ENCODE data around the gene MRPL42. TPM values are rescaled to one million over a fixed set of nuclear protein-coding genes. Genes with fewer than 3 reads are reported as not detected.
A peak's percentile ranks its signal among the peaks of the same experiment; 100 is the strongest.

Gene MRPL42
- total RNA-seq, 1 experiment from 2014 or later, result 121 TPM

DNA sequence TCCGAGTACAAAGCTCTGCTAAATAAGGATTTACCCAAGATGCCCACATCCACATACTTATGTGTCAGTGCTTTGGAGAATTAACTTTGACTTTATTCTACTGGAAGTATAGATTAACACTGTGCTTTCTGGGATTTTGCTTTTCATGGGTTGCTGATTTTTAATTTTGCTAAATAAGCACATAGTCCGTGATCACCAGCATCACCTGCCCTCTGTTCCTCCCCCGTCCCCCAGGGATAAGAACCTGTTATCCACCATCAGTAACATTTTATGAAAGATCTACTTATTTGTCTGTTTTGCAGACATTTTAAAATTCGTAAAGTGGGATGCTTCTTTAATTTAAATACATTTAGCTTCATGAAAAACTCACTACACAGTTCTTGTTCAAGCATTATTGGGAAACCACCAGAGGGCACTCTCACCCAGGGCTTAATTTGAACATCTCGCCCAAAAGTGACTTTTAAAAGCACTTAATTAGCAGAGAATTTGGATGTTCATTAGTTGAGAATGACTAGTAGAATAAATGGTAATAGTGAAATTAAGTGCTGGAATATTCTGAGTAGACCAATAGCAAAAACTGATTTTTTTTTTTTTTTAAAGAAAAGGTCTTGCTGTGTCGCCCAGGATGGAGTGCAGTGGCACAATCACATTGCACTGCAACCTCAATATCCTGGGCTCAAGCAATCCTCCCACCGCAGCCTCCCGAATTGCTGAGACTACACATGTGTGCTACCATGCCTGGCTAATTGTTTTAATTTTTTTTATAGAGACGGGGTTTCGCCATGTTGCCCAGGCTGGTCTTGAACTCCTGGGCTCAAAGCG lies 35.7 kb downstream of the MRPL42 start:
- Mint-ChIP-seq H3K4me1 (no peaks in the 10 kb centered on the region), H3K4me3 (no peak overlapping the region), H3K9me3 (no peaks in the 10 kb centered on the region), H3K27ac (no peak overlapping the region), H3K36me3 (peaks cover 18% of the 10 kb centered on the region), H3K27me3 (ENCODE audit: low read depth) (no peaks in the 10 kb centered on the region)
- TF ChIP-seq KAT7 (CRISPR knock-in tag; IDR thresholded peaks at IDR 0.05; ENCODE audit: borderline replicate concordance), result no peak
- TF ChIP-seq, protein P1, sequence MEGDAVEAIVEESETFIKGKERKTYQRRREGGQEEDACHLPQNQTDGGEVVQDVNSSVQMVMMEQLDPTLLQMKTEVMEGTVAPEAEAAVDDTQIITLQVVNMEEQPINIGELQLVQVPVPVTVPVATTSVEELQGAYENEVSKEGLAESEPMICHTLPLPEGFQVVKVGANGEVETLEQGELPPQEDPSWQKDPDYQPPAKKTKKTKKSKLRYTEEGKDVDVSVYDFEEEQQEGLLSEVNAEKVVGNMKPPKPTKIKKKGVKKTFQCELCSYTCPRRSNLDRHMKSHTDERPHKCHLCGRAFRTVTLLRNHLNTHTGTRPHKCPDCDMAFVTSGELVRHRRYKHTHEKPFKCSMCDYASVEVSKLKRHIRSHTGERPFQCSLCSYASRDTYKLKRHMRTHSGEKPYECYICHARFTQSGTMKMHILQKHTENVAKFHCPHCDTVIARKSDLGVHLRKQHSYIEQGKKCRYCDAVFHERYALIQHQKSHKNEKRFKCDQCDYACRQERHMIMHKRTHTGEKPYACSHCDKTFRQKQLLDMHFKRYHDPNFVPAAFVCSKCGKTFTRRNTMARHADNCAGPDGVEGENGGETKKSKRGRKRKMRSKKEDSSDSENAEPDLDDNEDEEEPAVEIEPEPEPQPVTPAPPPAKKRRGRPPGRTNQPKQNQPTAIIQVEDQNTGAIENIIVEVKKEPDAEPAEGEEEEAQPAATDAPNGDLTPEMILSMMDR (IDR thresholded peaks at IDR 0.05), result peak; percentile 57
- ChIA-PET POLR2A (interaction anchor here (0.7 kb wide), 1 partner anchor 507 kb away, joined by 3 read pairs; no protein-coding TSS in a partner anchor), CTCF (interaction anchor here (0.6 to 4.5 kb wide), 29 partner anchors 9 to 599 kb away, joined by 3 to 74 read pairs (median 3); no protein-coding TSS in a partner anchor)
- peak; percentile 45 for DNase-seq (ENCODE audit: low spot score)
- no peak for ATAC-seq

DNA sequence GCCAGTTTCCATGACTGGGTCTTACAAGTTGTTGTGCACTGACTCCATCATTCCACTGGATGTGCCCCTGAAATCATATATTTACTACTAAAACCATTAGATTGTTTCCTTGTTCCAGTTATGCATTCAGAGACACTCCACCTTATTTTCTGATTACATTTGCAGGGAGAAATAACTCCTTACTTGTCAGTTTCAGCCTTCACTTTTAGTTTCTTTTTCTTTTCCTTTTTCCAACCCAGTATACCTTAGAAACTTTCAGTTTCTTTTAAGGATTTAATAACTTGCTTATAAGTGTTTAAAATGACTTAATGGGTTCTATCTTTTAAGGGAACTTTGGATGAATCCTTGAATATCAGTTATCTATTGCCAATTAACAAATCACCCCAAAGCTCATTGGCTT lies 39.9 kb downstream of the MRPL42 start:
- no peak for TF ChIP-seq NR2C2 (CRISPR knock-in tag; IDR thresholded peaks at IDR 0.05)
- Mint-ChIP-seq H3K27me3 (ENCODE audit: low read depth) (no peaks in the 10 kb centered on the region), H3K27ac (0 out of 2 replicates have a peak overlapping the region, but pooled peaks have one; percentile 23)

DNA sequence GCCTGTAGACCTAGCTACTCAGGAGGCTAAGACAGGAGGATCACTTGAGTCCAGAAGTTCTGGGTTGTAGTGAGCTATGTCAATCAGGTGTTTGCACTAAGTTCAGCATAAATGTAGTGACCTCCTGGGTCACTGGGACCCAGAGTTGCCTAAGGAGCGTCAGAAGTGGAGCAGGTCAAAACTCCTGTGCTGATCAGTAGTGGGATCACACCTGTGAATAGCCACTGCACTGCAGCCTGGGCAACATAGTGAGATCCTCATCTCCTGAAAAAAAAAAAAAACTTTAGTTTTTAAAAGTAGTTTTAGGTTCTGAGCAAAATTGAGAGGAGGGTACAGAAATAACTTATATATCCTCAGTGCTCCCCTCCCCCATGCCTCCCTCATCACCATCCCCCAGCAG lies 42.2 kb downstream of the MRPL42 start:
- no peak overlapping the region for H3K4me3 Mint-ChIP-seq
- ChIA-PET CTCF (no interaction called here), POLR2A (no interaction called here)
- TF ChIP-seq, protein P2, sequence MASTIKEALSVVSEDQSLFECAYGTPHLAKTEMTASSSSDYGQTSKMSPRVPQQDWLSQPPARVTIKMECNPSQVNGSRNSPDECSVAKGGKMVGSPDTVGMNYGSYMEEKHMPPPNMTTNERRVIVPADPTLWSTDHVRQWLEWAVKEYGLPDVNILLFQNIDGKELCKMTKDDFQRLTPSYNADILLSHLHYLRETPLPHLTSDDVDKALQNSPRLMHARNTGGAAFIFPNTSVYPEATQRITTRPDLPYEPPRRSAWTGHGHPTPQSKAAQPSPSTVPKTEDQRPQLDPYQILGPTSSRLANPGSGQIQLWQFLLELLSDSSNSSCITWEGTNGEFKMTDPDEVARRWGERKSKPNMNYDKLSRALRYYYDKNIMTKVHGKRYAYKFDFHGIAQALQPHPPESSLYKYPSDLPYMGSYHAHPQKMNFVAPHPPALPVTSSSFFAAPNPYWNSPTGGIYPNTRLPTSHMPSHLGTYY (CRISPR knock-in tag; IDR thresholded peaks at IDR 0.05), result no peak
- TF ChIP-seq ZNF121 (CRISPR knock-in tag; IDR thresholded peaks at IDR 0.05), result peak; percentile 36; the same call in 1 of the 2 replicates
- H3K4me1 Mint-ChIP-seq, result no peaks in the 10 kb centered on the region
- H3K36me3 Mint-ChIP-seq, result peaks cover 10% of the 10 kb centered on the region
- H3K27me3 Mint-ChIP-seq (ENCODE audit: low read depth), result no peaks in the 10 kb centered on the region
- no peak for ATAC-seq
- no peaks in the 10 kb centered on the region for H3K9me3 Mint-ChIP-seq
- no peak overlapping the region for H3K27ac Mint-ChIP-seq
- no peak for DNase-seq (ENCODE audit: low spot score)

More for the DNA sequence above, 39.9 kb downstream of the MRPL42 start:
- no peaks in the 10 kb centered on the region for H3K4me1 Mint-ChIP-seq
- no peak for DNase-seq (ENCODE audit: low spot score)
- H3K9me3 Mint-ChIP-seq, result no peaks in the 10 kb centered on the region
- no peak overlapping the region for H3K4me3 Mint-ChIP-seq
- ATAC-seq, result no peak
- peaks cover 18% of the 10 kb centered on the region for H3K36me3 Mint-ChIP-seq
- ChIA-PET POLR2A (no interaction called here), CTCF (interaction anchor here (2.3 kb wide), 1 partner anchor 595 kb away, joined by 11 read pairs; no protein-coding TSS in a partner anchor)

DNA sequence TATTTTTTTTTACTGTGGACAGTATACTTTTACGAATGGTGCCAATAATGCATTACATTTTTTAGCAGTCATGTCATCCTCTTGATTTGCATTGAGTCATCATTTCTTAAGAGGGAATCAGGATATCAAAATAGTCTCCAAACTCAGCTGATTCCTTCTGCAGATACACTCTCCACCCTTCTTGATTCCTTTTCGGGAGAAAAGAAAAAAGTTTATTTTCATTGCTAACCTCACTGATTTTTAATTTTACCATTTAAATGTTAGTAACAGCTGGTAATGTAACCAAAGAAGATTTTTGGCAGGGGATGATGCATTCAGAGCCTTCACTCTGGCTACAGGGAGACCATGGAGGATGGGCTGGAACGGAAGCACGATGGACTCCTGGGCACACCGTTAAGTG lies 47.5 kb downstream of the MRPL42 start:
- Mint-ChIP-seq H3K27me3 (ENCODE audit: low read depth) (no peaks in the 10 kb centered on the region), H3K4me3 (no peak overlapping the region), H3K36me3 (no peaks in the 10 kb centered on the region), H3K27ac (no peak overlapping the region), H3K4me1 (no peaks in the 10 kb centered on the region), H3K9me3 (no peaks in the 10 kb centered on the region)
- DNase-seq (ENCODE audit: low spot score), result no peak
- ChIA-PET POLR2A (no interaction called here), CTCF (interaction anchor here (1.9 to 2.2 kb wide), 2 partner anchors 13 to 587 kb away, joined by 8 to 12 read pairs; no protein-coding TSS in a partner anchor)
- TF ChIP-seq, protein P3, sequence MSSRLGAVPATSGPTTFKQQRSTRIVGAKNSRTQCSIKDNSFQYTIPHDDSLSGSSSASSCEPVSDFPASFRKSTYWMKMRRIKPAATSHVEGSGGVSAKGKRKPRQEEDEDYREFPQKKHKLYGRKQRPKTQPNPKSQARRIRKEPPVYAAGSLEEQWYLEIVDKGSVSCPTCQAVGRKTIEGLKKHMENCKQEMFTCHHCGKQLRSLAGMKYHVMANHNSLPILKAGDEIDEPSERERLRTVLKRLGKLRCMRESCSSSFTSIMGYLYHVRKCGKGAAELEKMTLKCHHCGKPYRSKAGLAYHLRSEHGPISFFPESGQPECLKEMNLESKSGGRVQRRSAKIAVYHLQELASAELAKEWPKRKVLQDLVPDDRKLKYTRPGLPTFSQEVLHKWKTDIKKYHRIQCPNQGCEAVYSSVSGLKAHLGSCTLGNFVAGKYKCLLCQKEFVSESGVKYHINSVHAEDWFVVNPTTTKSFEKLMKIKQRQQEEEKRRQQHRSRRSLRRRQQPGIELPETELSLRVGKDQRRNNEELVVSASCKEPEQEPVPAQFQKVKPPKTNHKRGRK (CRISPR knock-in tag; IDR thresholded peaks at IDR 0.05; ENCODE audit: borderline replicate concordance), result no peak
- no peak for TF ChIP-seq NFATC4 (CRISPR knock-in tag; IDR thresholded peaks at IDR 0.05)
- TF ChIP-seq, protein P4, sequence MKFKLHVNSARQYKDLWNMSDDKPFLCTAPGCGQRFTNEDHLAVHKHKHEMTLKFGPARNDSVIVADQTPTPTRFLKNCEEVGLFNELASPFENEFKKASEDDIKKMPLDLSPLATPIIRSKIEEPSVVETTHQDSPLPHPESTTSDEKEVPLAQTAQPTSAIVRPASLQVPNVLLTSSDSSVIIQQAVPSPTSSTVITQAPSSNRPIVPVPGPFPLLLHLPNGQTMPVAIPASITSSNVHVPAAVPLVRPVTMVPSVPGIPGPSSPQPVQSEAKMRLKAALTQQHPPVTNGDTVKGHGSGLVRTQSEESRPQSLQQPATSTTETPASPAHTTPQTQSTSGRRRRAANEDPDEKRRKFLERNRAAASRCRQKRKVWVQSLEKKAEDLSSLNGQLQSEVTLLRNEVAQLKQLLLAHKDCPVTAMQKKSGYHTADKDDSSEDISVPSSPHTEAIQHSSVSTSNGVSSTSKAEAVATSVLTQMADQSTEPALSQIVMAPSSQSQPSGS (CRISPR knock-in tag; IDR thresholded peaks at IDR 0.05; ENCODE audit: borderline replicate concordance, low read depth), result no peak
- no peak for TF ChIP-seq SMAD4 (CRISPR knock-in tag; IDR thresholded peaks at IDR 0.05)
- no peak for TF ChIP-seq TEAD4 (CRISPR knock-in tag; IDR thresholded peaks at IDR 0.05)
- TF ChIP-seq, protein P5, sequence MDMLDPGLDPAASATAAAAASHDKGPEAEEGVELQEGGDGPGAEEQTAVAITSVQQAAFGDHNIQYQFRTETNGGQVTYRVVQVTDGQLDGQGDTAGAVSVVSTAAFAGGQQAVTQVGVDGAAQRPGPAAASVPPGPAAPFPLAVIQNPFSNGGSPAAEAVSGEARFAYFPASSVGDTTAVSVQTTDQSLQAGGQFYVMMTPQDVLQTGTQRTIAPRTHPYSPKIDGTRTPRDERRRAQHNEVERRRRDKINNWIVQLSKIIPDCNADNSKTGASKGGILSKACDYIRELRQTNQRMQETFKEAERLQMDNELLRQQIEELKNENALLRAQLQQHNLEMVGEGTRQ (CRISPR knock-in tag; IDR thresholded peaks at IDR 0.05), result no peak
- no peak for TF ChIP-seq MXD4 (CRISPR knock-in tag; IDR thresholded peaks at IDR 0.05; ENCODE audit: borderline replicate concordance)
- TF ChIP-seq GABPB1 (CRISPR knock-in tag; IDR thresholded peaks at IDR 0.05), result no peak
- TF ChIP-seq, protein P6, sequence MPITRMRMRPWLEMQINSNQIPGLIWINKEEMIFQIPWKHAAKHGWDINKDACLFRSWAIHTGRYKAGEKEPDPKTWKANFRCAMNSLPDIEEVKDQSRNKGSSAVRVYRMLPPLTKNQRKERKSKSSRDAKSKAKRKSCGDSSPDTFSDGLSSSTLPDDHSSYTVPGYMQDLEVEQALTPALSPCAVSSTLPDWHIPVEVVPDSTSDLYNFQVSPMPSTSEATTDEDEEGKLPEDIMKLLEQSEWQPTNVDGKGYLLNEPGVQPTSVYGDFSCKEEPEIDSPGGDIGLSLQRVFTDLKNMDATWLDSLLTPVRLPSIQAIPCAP (CRISPR knock-in tag; IDR thresholded peaks at IDR 0.05), result no peak
- no peak for TF ChIP-seq ZNF671 (CRISPR knock-in tag; IDR thresholded peaks at IDR 0.05)
- no peak for ATAC-seq
